Epithelial cell of prostate (primary cell): ENCODE results near the gene ZC4H2.
"Not testable (repeated sequence)": the region's sequence is repeated elsewhere in the genome, so short reads cannot be mapped to it uniquely, and the experiment has no call there.

ENCODE experiments used
- DNase-seq: peaks from one replicate; pipeline ENCODE4 v3.0.0-alpha.2; 2011; ENCODE audit warnings: low read depth, low spot score
- H3K27ac ChIP-seq: fragments of 450-650 bp; 2 replicates; pipeline ENCODE4 v1.5.1; 2017; ENCODE audit warnings: mild to moderate bottlenecking

Gene ZC4H2, protein sequence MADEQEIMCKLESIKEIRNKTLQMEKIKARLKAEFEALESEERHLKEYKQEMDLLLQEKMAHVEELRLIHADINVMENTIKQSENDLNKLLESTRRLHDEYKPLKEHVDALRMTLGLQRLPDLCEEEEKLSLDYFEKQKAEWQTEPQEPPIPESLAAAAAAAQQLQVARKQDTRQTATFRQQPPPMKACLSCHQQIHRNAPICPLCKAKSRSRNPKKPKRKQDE

GRCh38 chrX:64975989-64976672 is at the start of gene ZC4H2:
Gene ZC4H2 (minus strand): TSS chrX:64976450. CDS start chrX:64976377, 73 bp downstream.
- peak within 1 kb of the TSS; percentile 71 for H3K27ac ChIP-seq
- peak; percentile 34 for DNase-seq

DNA sequence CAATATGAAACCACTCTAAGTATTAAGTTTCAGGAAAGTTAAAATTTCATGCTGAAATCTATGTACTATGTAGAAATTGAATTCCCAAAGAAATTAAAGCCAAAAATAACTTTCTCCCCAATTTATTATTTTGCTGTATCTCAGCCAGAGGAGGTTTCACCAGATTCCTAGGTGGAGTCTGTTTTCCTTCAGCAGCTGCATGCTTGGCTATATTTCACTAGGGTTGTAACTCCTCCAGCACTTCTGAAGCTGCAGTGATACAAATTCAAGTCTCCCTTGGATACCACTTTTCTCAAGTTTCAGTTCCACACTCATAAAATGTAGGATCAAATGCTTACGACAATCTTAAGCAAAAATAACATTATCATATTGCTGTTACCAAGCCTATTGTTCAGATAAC is 41.2 kb upstream of the ZC4H2 start:
- DNase-seq = no peak
- H3K27ac ChIP-seq = no peak overlapping the region

- no peak for DNase-seq
- H3K27ac ChIP-seq = no peak overlapping the region
Measured at GRCh38 chrX:65014230-65014629, 38.0 kb upstream of the ZC4H2 start.

GRCh38 chrX:65009459-65009858 is 33.2 kb upstream of the ZC4H2 start:
- DNase-seq = no peak
- no peak overlapping the region for H3K27ac ChIP-seq

DNA sequence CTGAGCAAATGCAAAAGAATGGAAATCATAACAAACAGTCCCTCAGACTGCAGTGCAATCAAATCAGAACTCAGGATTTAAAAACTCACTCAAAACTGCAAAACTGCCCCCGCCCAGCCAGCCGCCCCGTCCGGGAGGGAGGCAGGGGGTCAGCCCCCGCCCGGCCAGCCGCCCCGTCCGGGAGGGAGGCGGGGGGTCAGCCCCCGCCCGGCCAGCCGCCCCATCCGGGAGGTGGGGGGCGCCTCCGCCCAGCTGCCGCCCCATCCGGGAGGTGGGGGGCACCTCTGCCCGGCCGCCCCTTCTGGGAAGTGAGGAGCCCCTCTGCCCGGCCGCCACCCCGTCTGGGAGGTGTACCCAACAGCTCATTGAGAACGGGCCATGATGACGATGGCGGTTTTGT is 26.0 kb upstream of the ZC4H2 start:
- H3K27ac ChIP-seq, DNase-seq: not testable (repeated sequence)

GRCh38 chrX:64996805-64997204 is 20.6 kb upstream of the ZC4H2 start:
- no peak overlapping the region for H3K27ac ChIP-seq
- DNase-seq = no peak

GRCh38 chrX:64994131-64994798 is 18.0 kb upstream of the ZC4H2 start:
- no peak for DNase-seq
- H3K27ac ChIP-seq = no peak overlapping the region

GRCh38 chrX:64977830-64978229 is 1.6 kb upstream of the ZC4H2 start:
- H3K27ac ChIP-seq = peak overlapping the region; percentile 71
- peak; percentile 43 for DNase-seq

DNA sequence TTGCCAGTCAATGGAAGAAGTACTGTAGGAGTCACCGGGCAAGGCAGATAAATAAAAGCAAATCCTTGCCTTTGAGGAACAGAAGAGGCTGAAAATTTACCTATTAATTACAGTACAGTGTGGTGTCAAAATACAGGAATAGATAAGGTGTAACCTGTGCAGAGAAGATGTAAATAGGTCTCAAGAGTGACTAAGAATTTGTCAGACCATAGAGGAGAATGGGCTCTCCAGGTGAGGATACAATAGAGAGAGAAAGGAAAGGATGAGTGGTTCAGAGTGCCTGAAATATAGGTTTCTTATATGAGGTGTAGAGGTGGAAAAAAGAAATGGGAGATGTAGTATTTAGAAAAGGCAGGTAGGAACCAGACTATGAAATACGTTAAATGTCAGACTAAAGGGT is 801 bp upstream of the ZC4H2 start:
- peak overlapping the region; percentile 71 for H3K27ac ChIP-seq

DNA sequence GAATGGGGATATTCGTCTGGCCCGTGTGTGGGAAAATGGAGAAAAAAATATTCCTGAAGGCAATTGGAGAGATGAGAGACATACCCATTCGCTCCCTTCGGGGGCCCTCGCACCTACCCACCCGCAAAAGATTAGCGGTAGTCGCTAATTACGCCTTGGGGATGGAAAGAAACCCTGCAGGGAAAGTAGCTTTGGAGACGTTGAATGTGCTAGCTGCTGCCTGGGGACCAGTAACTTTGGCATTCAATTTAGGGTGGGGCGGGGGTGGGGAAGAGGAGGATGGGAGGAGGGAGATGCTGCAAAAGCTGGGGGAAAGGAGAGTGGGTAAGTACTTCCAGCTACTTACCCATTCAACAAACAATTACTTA is 407 bp upstream of the ZC4H2 start:
- no peak for DNase-seq
- peak overlapping the region; percentile 71 for H3K27ac ChIP-seq

More for the DNA sequence above, 801 bp upstream of the ZC4H2 start:
- no peak for DNase-seq

DNA sequence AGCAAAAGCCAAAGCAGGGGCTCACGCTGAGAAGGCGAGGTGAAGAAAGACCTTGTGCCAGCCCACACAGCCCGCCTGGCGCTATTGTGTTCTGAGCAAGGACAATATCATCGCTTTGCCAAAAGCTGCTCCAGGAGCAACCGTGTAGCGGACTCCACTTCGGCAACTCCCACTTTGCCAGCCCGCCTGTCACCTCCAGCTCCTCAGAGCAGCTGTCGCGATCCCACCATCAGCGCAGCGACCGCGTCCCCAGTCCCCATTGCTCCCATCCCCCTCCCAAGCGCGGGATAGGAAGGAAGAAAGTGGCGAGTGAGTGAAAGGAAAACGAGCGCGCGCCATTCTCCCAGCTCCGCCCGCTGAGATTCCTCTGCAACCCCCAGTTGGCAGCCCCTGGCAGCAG is 759 bp downstream of the ZC4H2 start:
- H3K27ac ChIP-seq = no peak overlapping the region

DNA sequence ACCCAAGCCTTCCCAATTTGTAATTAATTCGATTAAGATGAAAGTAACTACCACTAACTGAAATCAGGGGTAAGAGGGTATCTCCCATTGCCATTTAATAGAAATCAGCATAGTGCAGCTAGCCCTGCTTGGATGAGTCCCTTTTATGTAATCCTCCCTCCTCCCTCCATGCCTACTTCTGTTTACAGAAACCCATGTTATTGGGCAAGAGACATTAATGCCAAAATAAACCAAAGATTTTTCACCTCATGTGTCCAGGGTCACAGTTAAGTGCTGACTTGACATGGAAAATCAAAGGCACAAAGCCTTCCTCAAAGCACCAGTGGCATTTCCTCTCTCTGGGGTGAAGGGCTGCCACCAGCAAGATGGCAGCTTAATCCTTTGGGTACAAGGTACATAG is 50.8 kb downstream of the ZC4H2 start:
- no peak overlapping the region for H3K27ac ChIP-seq
- no peak for DNase-seq

More for the DNA sequence above, 759 bp downstream of the ZC4H2 start:
- no peak for DNase-seq

DNA sequence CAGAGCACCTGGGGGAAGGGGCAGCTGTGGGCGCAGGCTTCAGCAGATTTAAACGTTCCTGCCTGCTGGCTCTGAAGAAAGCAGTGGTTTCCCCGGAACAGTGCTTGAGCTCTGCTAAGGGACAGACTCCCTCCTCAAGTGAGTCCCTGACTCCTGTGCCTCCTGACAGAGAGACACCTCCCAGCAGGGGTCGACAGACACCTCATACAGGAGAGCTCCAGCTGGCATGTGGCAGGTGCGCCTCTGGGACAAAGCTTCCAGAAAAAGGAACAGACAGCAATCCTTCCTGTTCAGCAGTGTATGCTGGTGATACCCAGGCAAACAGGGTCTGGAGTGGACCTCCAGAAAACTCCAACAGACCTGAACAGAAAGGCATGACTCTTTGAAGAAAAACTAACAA is 68.1 kb downstream of the ZC4H2 start:
- no peak overlapping the region for H3K27ac ChIP-seq
- no peak for DNase-seq

DNA sequence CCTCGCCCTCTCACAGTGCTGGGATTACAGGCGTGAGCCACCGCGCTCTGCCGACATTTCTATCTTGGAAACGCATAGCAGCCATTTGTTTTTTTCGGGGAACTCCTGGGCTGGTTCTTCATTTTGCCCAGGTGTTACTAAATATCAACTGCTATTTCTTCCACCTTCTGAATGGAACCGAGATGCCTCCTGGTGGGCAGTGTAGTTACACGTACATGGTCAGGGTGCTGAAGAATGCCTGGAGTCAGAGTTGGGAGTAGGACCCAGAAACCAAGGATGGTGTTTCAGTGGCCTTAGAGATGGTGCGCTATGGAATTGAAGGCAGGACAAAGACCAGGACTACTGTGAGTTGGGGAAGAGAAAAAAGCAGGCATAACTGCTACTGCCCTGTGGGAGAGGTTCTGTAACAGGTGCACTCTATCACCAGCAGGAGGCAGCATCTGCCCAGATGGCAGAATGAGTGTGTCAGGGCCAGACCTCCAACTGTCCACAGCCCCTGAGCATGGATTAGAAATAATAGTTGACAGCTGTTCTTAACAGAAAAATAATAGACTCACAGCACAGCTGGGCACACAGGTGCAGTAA is 81.7 kb downstream of the ZC4H2 start:
- no peak for DNase-seq
- H3K27ac ChIP-seq = no peak overlapping the region

- H3K27ac ChIP-seq = no peak overlapping the region
- no peak for DNase-seq
Measured at GRCh38 chrX:64885850-64886249, 90.4 kb downstream of the ZC4H2 start.

GRCh38 chrX:64878709-64879108 is 97.5 kb downstream of the ZC4H2 start:
- not testable (repeated sequence) for DNase-seq, H3K27ac ChIP-seq

GRCh38 chrX:64867217-64867616 is 109.0 kb downstream of the ZC4H2 start:
- no peak for DNase-seq
- no peak overlapping the region for H3K27ac ChIP-seq
